Right atrium auricular region (tissue), 2 donors: ENCODE results near the gene HELB. TPM values are rescaled to one million over a fixed set of nuclear protein-coding genes. Genes with fewer than 3 reads are reported as not detected.

Experiments
- DNase-seq: peaks from one replicate; pipeline ENCODE4 v3.0.0-alpha.2; 2019; ENCODE audit warnings: low spot score
- H3K27ac ChIP-seq, 2 donors: fragments of 200-600 bp; sonication (generic); 1 replicate in 1 of 2; 2 replicates in 1 of 2; pipeline ENCODE4 v1.5.1; 2016 to 2019
- H3K27me3 ChIP-seq, 2 donors: fragments of 200-600 bp; sonication (generic); one replicate each; pipeline versions ENCODE4 v1.5.1 to v1.6.0; 2017 to 2019
- H3K36me3 ChIP-seq: fragments of 200-600 bp; sonication (generic); one replicate; pipeline ENCODE4 v1.5.1; 2016
- H3K4me1 ChIP-seq, 2 donors: fragments of 200-600 bp; sonication (generic); one replicate each; pipeline versions ENCODE4 v1.5.1 to v1.6.0; 2017 to 2019
- H3K4me3 ChIP-seq, 2 donors: fragments of 200-600 bp; sonication (generic); 1 replicate in 1 of 2; 2 replicates in 1 of 2; pipeline ENCODE4 v1.5.1; 2017 to 2019; ENCODE audit warnings: mild to moderate bottlenecking in 1 of 2, moderate library complexity in 1 of 2
- H3K9me3 ChIP-seq, 2 donors: fragments of 200-600 bp; sonication (generic); one replicate each; pipeline ENCODE4 v1.5.1; 2019
- total RNA-seq, 2 donors: library from RNA; depleted of rRNA; stranded (reverse); fragments of >200 nt; gene quantifications; one replicate each; pipeline ENCODE4 v1.1.0, GENCODE V29; 2016
- TF ChIP-seq, protein P1 (sequence below), 2 donors: fragments of 200-600 bp; sonication (generic); IDR thresholded peaks; one replicate each; pipeline ENCODE4 v1.5.1; 2019; ENCODE audit warnings: antibody characterized with exemption in 2 of 2

The HELB gene
- total RNA-seq, 2 donors from 2014 or later = 0.86 to 0.93 TPM

DNA sequence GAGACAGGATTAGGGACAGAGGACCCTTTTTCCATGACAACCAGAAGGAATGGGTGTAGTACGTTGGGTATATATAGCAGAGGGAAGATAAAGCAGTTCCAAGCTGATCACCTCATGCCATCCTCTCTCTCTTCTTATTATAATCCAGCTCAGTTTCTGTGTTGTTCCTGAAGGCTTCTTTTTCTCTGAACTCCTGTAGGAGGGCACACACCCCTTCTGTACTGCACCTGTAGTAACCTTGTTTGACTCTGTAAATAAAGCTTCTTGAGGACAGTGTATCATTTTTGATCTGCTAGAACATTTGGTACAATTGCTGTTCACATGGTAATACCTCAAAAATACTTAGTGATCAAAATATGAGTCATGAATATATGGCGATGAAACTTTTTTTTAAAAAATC, 33.5 kb downstream of the HELB start:
- DNase-seq = no peak
- Histone ChIP-seq H3K4me1 (peaks cover 0 to 4% of the 10 kb centered on the region in 2 donors), H3K4me3 (no peak overlapping the region), H3K27ac (no peak overlapping the region), H3K9me3 (peaks cover 0 to under 1% of the 10 kb centered on the region in 2 donors), H3K36me3 (no peaks in the 10 kb centered on the region), H3K27me3 (no peaks in the 10 kb centered on the region)
- TF ChIP-seq, protein P1, sequence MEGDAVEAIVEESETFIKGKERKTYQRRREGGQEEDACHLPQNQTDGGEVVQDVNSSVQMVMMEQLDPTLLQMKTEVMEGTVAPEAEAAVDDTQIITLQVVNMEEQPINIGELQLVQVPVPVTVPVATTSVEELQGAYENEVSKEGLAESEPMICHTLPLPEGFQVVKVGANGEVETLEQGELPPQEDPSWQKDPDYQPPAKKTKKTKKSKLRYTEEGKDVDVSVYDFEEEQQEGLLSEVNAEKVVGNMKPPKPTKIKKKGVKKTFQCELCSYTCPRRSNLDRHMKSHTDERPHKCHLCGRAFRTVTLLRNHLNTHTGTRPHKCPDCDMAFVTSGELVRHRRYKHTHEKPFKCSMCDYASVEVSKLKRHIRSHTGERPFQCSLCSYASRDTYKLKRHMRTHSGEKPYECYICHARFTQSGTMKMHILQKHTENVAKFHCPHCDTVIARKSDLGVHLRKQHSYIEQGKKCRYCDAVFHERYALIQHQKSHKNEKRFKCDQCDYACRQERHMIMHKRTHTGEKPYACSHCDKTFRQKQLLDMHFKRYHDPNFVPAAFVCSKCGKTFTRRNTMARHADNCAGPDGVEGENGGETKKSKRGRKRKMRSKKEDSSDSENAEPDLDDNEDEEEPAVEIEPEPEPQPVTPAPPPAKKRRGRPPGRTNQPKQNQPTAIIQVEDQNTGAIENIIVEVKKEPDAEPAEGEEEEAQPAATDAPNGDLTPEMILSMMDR (IDR thresholded peaks at IDR 0.05) = no peak

DNA sequence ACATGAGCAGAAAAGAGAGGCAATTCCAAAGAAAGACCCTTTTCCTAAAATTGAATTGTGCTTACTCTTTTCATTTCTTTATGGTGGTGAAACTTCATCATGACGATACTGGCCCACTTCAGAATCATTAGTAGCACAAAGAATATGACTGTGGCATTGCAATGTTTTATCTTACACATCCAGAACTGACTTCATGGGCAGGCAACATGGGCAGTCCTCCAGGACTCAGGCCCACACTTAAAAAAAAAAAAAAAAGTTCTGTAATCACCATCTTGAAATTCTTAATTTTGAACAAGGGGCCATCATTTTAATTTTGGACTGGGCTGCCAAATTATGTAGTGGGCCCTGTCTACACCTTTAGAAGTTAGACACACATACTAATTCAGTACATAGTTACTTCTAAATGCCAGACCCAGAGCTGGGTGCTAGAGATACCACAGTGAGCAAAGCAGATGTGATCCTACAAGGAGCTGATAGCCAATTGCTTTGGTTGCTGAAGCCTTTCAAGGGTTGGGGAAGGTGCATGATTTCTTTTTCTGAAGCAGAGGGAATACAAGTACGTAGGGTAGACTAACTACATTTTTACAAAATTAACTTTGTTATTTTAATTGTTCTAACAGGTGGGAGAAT, 35.2 kb downstream of the HELB start:
- Histone ChIP-seq H3K9me3 (peaks cover 0 to 18% of the 10 kb centered on the region in 2 donors), H3K36me3 (peaks cover 5% of the 10 kb centered on the region), H3K4me3 (no peak overlapping the region), H3K27ac (no peak overlapping the region), H3K27me3 (no peaks in the 10 kb centered on the region), H3K4me1 (no peaks in the 10 kb centered on the region)
- no peak for DNase-seq
- TF ChIP-seq, protein P1 (IDR thresholded peaks at IDR 0.05) = no peak

DNA sequence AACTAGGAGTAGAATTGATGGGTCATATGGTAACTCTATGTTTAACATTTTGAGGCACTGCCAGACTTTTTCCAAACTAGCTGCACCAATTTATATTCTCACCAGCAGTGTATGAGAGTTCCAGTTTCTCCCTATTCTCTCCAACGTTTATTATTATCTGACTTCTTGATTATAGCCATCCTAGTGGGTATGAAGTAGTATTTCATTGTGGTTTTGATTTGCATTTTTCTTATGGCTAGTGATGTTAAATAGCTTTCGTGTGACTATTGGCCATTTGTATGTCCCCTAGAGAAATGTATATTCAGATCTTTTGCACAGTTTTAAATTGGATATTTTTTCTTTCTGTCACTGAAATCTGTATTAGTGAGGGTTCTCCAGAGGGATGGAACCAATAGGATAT, 37.8 kb downstream of the HELB start:
- Histone ChIP-seq H3K36me3 (peaks cover 5% of the 10 kb centered on the region), H3K27ac (no peak overlapping the region), H3K4me3 (no peak overlapping the region), H3K9me3 (peaks cover 4 to 23% of the 10 kb centered on the region in 2 donors), H3K27me3 (no peaks in the 10 kb centered on the region), H3K4me1 (no peaks in the 10 kb centered on the region)
- TF ChIP-seq, protein P1 (IDR thresholded peaks at IDR 0.05) = no peak
- DNase-seq = no peak

DNA sequence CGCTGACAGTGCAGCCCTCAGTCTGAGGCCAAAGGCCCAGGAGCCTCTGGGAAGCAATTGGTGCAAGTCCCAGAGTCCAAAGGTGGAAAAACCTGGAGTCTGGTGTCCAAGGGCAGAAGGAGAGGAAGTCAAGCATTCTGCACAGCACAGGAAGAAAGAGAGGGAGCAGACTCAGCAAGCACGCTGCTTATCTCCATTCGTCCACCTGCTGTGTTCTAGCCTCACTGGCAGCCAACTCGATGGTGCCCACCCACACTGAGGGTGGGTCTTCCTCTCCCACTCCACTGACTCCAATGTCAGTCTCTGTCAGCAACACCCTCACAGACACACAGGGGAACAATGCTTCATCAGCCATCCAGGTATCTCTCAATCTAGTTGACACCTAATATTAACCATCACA, 38.8 kb downstream of the HELB start:
- Histone ChIP-seq H3K36me3 (peaks cover 5% of the 10 kb centered on the region), H3K9me3 (peaks cover 4 to 23% of the 10 kb centered on the region in 2 donors)
- DNase-seq = no peak

DNA sequence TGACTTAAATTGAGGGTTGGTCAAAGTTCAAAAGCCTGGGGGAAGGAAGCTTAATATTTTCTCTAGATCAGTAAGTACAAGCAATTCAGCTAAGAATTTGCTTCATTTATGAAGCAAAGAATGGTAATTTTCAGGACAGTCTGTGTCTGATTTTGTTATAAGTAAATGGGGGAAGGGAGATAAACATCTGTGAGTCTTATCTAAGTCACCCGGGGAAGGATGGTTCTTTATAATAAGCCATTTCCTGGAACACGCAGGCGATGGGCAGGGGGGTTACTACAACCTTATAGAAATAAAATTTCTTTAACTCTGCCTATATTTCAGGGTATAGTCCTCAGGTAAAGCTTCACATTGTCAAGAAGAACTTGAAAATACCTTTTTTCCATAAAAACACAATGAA, 42.9 kb downstream of the HELB start:
- Histone ChIP-seq H3K4me1 (no peaks in the 10 kb centered on the region), H3K4me3 (no peak overlapping the region), H3K9me3 (peaks cover 4 to 23% of the 10 kb centered on the region in 2 donors), H3K27ac (no peak overlapping the region), H3K27me3 (no peaks in the 10 kb centered on the region), H3K36me3 (peaks cover 5% of the 10 kb centered on the region)
- TF ChIP-seq, protein P1 (IDR thresholded peaks at IDR 0.05) = no peak
- no peak for DNase-seq

More for the DNA sequence above, 38.8 kb downstream of the HELB start:
- no peak overlapping the region for H3K27ac ChIP-seq
- no peaks in the 10 kb centered on the region for H3K4me1 ChIP-seq
- H3K27me3 ChIP-seq = no peaks in the 10 kb centered on the region
- TF ChIP-seq, protein P1 (IDR thresholded peaks at IDR 0.05) = no peak
- no peak overlapping the region for H3K4me3 ChIP-seq

DNA sequence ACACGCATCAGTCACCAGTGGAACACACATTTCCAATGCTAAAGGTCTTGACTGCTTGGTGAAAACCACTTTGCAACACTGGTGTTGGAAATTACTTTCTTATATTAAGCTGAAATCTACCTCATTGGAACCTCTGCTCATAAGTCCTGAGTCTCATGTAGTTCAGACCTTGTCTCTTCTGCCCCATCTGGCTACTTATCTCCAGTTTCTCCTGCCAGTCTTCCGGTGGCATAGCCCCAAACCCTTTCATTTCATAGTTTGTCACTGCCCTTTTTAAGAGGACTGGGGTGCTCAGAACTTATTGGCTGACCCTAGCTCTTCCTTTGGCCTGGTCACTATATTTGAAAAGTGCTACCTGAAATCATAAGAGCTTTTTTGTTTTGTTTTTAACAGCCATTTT, 43.7 kb downstream of the HELB start:
- no peak overlapping the region for H3K4me3 ChIP-seq
- H3K27ac ChIP-seq = no peak overlapping the region
- TF ChIP-seq, protein P1 (IDR thresholded peaks at IDR 0.05) = no peak
- no peak for DNase-seq
- peaks cover 3% of the 10 kb centered on the region for H3K36me3 ChIP-seq
- H3K9me3 ChIP-seq = peaks cover 4 to 20% of the 10 kb centered on the region in 2 donors
- no peaks in the 10 kb centered on the region for H3K4me1 ChIP-seq
- no peaks in the 10 kb centered on the region for H3K27me3 ChIP-seq
